ENCODE data around the gene SYT2.

GRCh38 chr1:202575918-202576653 is 134.2 kb downstream of the SYT2 start:
- TF ChIP-seq CTCF (IDR thresholded peaks at IDR 0.05) (no peak), POLR2A (IDR thresholded peaks at IDR 0.05) (no peak)

Data from Peyer's patch (tissue), 4 donors.